Thyroid gland (tissue), 4 donors: Measurements from ENCODE around the gene SOST. TPM values are rescaled to one million over a fixed set of nuclear protein-coding genes. Genes with fewer than 3 reads are reported as not detected.
A peak's percentile ranks its signal among the peaks of the same experiment; 100 is the strongest.

ENCODE experiments used
- DNase-seq, 2 donors: peaks; one replicate each; pipeline ENCODE4 v3.0.0-alpha.2; 2019
- H3K27ac ChIP-seq, 3 donors: fragments of 200-600 bp; sonication (generic); 1 replicate in 2 of 3; 2 replicates in 1 of 3; pipeline ENCODE4 v1.5.1; 2016 to 2019; ENCODE audit warnings: mild to moderate bottlenecking in 1 of 3, moderate library complexity in 1 of 3
- H3K27me3 ChIP-seq: fragments of 200-600 bp; sonication (generic); one replicate; pipeline ENCODE4 v1.5.1; 2019
- H3K36me3 ChIP-seq, 2 donors: fragments of 200-600 bp; sonication (generic); one replicate each; pipeline ENCODE4 v1.5.1; 2016 to 2019
- H3K4me1 ChIP-seq, 2 donors: fragments of 200-600 bp; sonication (generic); one replicate each; pipeline ENCODE4 v1.5.1; 2017 to 2019
- H3K4me3 ChIP-seq, 3 donors: fragments of 200-600 bp; sonication (generic); replicated peaks in 1 of 3; 1 replicate in 2 of 3; 2 replicates in 1 of 3; pipeline ENCODE4 v1.5.1; 2016; ENCODE audit warnings: mild to moderate bottlenecking in 1 of 3
- H3K9me3 ChIP-seq: fragments of 200-600 bp; sonication (generic); one replicate; pipeline ENCODE4 v1.5.1; 2017
- CTCF ChIP-seq, 6 experiments: fragments of 200-600 bp in 3 of 6; fragments of 450-650 bp in 3 of 6; sonication (generic) in 3 of 6; IDR thresholded peaks; one replicate each; pipeline ENCODE4 v1.5.1; 2016 to 2019; ENCODE audit warnings: antibody characterized with exemption in 6 of 6, mild to moderate bottlenecking in 2 of 6, inconsistent platforms in 1 of 6, moderate library complexity in 1 of 6
- POLR2A ChIP-seq, 2 donors: fragments of 450-650 bp; IDR thresholded peaks; one replicate each; pipeline ENCODE4 v1.6.1; 2017; ENCODE audit warnings: antibody characterized with exemption in 2 of 2, mild to moderate bottlenecking in 2 of 2, moderate library complexity in 1 of 2
- WGBS, 2 donors: methylation state at CpG; one replicate each; pipeline ENCODE4 v1.1.5; 2017; 5-methylcytosine and 5-hydroxymethylcytosine counted together
- intact Hi-C: fragments of 100-400 bp; cut with DNase I; formaldehyde crosslinking; loops from one replicate; pipeline ENCODE4 v1.15.1; 2023
- total RNA-seq, 4 donors: library from RNA; depleted of rRNA; stranded (reverse); fragments of >200 nt; gene quantifications; one replicate each; pipeline ENCODE4 v1.2.3, GENCODE V29; 2016

The SOST gene
- total RNA-seq, 4 donors from 2014 or later, result not detected

DNA sequence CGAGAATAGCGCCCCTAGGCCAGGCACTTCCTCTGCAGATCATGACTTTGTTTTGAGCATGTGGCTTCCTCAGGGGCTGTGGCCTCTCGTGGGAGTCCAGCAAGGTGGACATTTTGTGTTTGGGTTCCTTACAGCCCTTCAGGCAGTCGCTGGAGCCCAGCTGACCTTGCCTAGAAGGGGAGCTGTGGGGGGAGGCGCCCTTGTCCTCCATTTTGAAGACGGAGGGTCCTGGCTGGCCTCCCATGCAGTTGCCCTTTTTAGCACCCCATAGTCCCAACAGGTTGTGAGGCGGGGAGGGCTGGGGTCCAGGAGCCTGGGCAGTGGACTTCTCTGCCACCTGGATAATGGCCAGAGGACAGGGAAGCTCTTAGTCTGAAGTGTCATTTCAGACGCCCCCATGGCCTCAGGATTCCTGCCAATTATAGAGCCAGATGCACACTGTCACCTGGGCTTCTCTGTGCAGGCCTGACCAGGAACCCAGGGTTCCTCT lies 1.4 kb downstream of the SOST start:
- no peaks in the 10 kb centered on the region for H3K9me3 ChIP-seq
- no peaks in the 10 kb centered on the region for H3K27me3 ChIP-seq
- no peak overlapping the region for H3K4me3 ChIP-seq
- H3K36me3 ChIP-seq, result no peaks in the 10 kb centered on the region
- WGBS, 2 donors, result 87 to 94% methylated on average over 7 of the region's 8 CpGs
- H3K27ac ChIP-seq, result no peak overlapping the region
- H3K4me1 ChIP-seq, result peaks cover 10% of the 10 kb centered on the region in 2 donors
- TF ChIP-seq POLR2A (IDR thresholded peaks at IDR 0.05), result no peak
- TF ChIP-seq CTCF (IDR thresholded peaks at IDR 0.05), result no peak
- no peak for DNase-seq
- intact Hi-C loops, result loop anchor here (5.0 kb wide), 1 partner anchor 180 kb away; no protein-coding TSS in a partner anchor

DNA sequence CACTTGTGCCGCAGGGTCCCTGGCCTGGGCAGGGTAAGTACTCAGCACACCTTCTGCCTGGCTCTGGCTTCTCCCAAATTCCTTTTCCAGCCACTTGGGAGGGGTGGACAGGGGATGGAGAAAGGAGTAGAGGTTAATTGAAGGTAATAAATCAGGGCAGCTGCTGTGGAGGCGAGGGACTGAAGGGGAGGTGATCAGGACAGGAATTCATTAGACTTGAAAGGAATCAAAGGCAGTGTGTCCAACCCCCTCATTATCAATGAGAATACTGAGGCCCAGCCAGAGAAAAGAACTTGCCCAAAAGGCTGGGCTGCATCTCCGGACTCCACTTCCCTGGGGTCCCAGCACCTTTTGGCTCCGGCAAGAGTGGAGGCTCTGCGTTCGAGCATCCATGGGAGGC lies 2.4 kb downstream of the SOST start:
- Histone ChIP-seq H3K4me3 (no peak overlapping the region), H3K4me1 (peaks cover 10% of the 10 kb centered on the region in 2 donors), H3K9me3 (no peaks in the 10 kb centered on the region), H3K27me3 (no peaks in the 10 kb centered on the region), H3K27ac (no peak overlapping the region), H3K36me3 (no peaks in the 10 kb centered on the region)
- no peak for DNase-seq
- TF ChIP-seq POLR2A (IDR thresholded peaks at IDR 0.05) (no peak), CTCF (IDR thresholded peaks at IDR 0.05) (no peak)
- intact Hi-C loops, result loop anchor here (5.0 kb wide), 1 partner anchor 179 kb away; no protein-coding TSS in a partner anchor
- 90 to 91% methylated on average over 5 to 6 of the region's 6 CpGs for WGBS, 2 donors

DNA sequence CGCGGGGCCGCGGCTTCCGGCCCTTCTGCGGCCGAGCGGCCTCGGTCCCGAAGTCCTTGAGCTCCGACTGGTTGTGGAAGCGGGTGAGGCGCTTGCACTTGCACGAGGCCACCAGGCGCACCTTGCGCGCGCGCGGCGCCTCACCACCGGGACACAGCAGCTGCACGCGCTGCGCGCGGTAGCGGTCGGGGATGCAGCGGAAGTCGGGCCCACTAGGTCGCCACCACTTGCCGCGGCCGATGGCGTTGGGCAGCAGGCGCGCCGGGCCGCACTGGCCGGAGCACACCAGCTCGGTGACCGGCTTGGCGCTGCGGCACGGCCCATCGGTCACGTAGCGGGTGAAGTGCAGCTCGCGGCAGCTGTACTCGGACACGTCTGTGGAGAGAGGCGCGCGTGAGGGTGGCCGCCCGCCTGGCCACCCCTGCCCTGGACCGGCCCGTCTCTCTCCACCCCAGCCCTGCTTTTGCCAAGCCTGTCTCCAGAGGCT lies 3.2 kb downstream of the SOST start:
- no peaks in the 10 kb centered on the region for H3K9me3 ChIP-seq
- H3K27me3 ChIP-seq, result no peaks in the 10 kb centered on the region
- intact Hi-C loops, result loop anchor here (5.0 kb wide), 1 partner anchor 178 kb away; no protein-coding TSS in a partner anchor
- H3K36me3 ChIP-seq, result no peaks in the 10 kb centered on the region
- peak; percentile 39 to 44 for DNase-seq
- WGBS, 2 donors, result 1 to 14% methylated on average over 10 to 14 of the region's 60 CpGs
- peak overlapping the region in 1 of 3 donors; percentile 5 for H3K4me3 ChIP-seq
- peaks cover 10% of the 10 kb centered on the region in 2 donors for H3K4me1 ChIP-seq
- no peak for TF ChIP-seq CTCF (IDR thresholded peaks at IDR 0.05)
- no peak for TF ChIP-seq POLR2A (IDR thresholded peaks at IDR 0.05)
- no peak overlapping the region for H3K27ac ChIP-seq

GRCh38 chr17:43754947-43755346 lies 3.6 kb downstream of the SOST start:
- no peaks in the 10 kb centered on the region for H3K9me3 ChIP-seq
- WGBS, 2 donors, result 15 to 43% methylated on average over 9 to 20 of the region's 21 CpGs
- no peak overlapping the region for H3K27ac ChIP-seq
- no peak for DNase-seq
- no peaks in the 10 kb centered on the region for H3K36me3 ChIP-seq
- no peaks in the 10 kb centered on the region for H3K27me3 ChIP-seq
- TF ChIP-seq CTCF (IDR thresholded peaks at IDR 0.05) (no peak), POLR2A (IDR thresholded peaks at IDR 0.05) (no peak)
- intact Hi-C loops, result loop anchor here (5.0 kb wide), 1 partner anchor 178 kb away; no protein-coding TSS in a partner anchor
- peaks cover 10% of the 10 kb centered on the region in 2 donors for H3K4me1 ChIP-seq
- no peak overlapping the region for H3K4me3 ChIP-seq

DNA sequence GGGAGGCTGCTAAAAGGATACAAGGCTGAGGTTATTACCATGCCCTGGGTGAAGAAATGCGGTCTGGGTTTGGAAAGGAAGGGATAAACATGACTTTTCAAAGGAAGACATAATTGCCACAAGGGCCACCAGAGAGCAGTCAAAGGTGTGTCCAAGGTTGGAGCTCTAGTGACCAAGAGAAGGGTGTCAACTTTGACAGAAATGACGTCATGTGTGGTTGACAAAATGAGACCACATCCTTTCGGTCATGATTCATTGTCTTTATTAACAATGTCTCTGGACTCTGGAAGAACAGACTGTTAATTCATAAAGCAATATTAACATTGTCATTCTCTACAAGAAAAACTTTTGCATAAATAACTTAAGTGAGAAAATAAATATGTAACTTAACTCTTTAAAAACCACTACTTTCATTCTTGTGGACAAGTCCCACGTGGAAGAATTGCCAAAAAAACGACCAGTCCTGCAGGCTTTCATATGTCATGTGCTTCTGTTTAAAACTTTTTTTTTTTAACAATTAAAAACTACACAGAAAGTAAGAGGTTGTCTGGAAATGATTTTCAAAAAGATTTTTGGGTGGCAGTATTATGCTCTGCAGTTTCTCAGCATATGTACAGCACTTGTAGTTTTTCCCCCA lies 5.0 kb downstream of the SOST start:
- Histone ChIP-seq H3K4me3 (no peak overlapping the region), H3K9me3 (no peaks in the 10 kb centered on the region), H3K27me3 (no peaks in the 10 kb centered on the region), H3K36me3 (no peaks in the 10 kb centered on the region), H3K4me1 (peaks cover 10% of the 10 kb centered on the region in 2 donors), H3K27ac (no peak overlapping the region)
- DNase-seq, result no peak
- TF ChIP-seq POLR2A (IDR thresholded peaks at IDR 0.05) (no peak), CTCF (IDR thresholded peaks at IDR 0.05) (no peak)
- intact Hi-C loops, result no loop called here
- WGBS, 2 donors, result 81% methylated on average over 5 of the region's 5 CpGs
